MCF 10A (cell line): ENCODE results near the gene CATSPERB. TPM values are rescaled to one million over a fixed set of nuclear protein-coding genes. Genes with fewer than 3 reads are reported as not detected.
"Not testable (repeated sequence)": the region's sequence is repeated elsewhere in the genome, so short reads cannot be mapped to it uniquely, and the experiment has no call there.

Source experiments
- BruUV-seq: library from RNA; stranded (reverse); fragments of 400-500 nt; replicated peaks from 2 replicates; lab custom pipeline; 2021; lab: Mats Ljungman, UMichigan
- CTCF ChIA-PET: fragments of 300-600 bp; sonication (Branson Sonifier 250); formaldehyde crosslinking; extraction: SDS; loops from one replicate; lab custom pipeline; 2021; ENCODE audit warnings: antibody characterized with exemption, inconsistent platforms; lab: Yijun Ruan, JAX
- POLR2A ChIA-PET: fragments of 300-600, 350-650 bp; sonication (Branson Sonifier 250); formaldehyde crosslinking; extraction: SDS; loops from one replicate; lab custom pipeline; 2020; ENCODE audit warnings: antibody characterized with exemption, inconsistent platforms; lab: Yijun Ruan, JAX
- DNase-seq: peaks from one replicate; pipeline ENCODE4 v3.0.0-alpha.2; 2018; ENCODE audit not compliant: unreplicated experiment
- H3K27ac Mint-ChIP-seq: one replicate; pipeline ENCODE4 v1.8.0; 2022; ENCODE audit warnings: mild to moderate bottlenecking, low read depth, mixed read lengths; ENCODE audit not compliant: unreplicated experiment
- H3K27me3 Mint-ChIP-seq: one replicate; pipeline ENCODE4 v1.8.0; 2022; ENCODE audit warnings: mixed read lengths; ENCODE audit not compliant: insufficient read depth, unreplicated experiment
- H3K36me3 Mint-ChIP-seq: one replicate; pipeline ENCODE4 v1.8.0; 2022; ENCODE audit warnings: mild to moderate bottlenecking, moderate library complexity, mixed read lengths; ENCODE audit not compliant: insufficient read depth, unreplicated experiment
- H3K4me1 Mint-ChIP-seq: one replicate; pipeline ENCODE4 v1.8.0; 2022; ENCODE audit warnings: mixed read lengths; ENCODE audit not compliant: insufficient read depth, unreplicated experiment
- H3K4me3 Mint-ChIP-seq: one replicate; pipeline ENCODE4 v1.8.0; 2022; ENCODE audit warnings: mild to moderate bottlenecking, moderate library complexity, mixed read lengths; ENCODE audit not compliant: unreplicated experiment
- H3K9me3 Mint-ChIP-seq: one replicate; pipeline ENCODE4 v1.8.0; 2022; ENCODE audit warnings: mixed read lengths; ENCODE audit not compliant: unreplicated experiment
- CTCF ChIP-seq: fragments of 200-600 bp; IDR thresholded peaks from one replicate; pipeline ENCODE4 v1.8.0; 2022; ENCODE audit warnings: antibody characterized with exemption, mild to moderate bottlenecking; ENCODE audit not compliant: unreplicated experiment
- intact Hi-C: fragments of 100-400 bp; cut with micrococcal nuclease; formaldehyde crosslinking; loops from 2 replicates; pipeline ENCODE4 v1.14.1; 2022
- total RNA-seq: library from RNA; stranded (reverse); gene quantifications from 2 replicates; pipeline ENCODE4 v1.2.3, GENCODE V29; 2022

The CATSPERB gene
- total RNA-seq, 1 experiment from 2014 or later, result 1.1 TPM

GRCh38 chr14:91548108-91548507, 183.8 kb downstream of the CATSPERB start:
- Mint-ChIP-seq H3K36me3 (no peaks in the 10 kb centered on the region), H3K27ac (no peak overlapping the region), H3K9me3 (no peaks in the 10 kb centered on the region), H3K27me3 (no peaks in the 10 kb centered on the region), H3K4me1 (no peaks in the 10 kb centered on the region), H3K4me3 (no peak overlapping the region)
- no peak for TF ChIP-seq CTCF
- intact Hi-C loops, result no loop called here
- ChIA-PET CTCF (no interaction called here), POLR2A (no interaction called here)
- DNase-seq, result no peak
- no TSS peak for BruUV-seq

GRCh38 chr14:91545946-91546716, 185.8 kb downstream of the CATSPERB start:
- Mint-ChIP-seq H3K27ac (no peak overlapping the region), H3K4me3 (no peak overlapping the region), H3K9me3 (peaks cover 14% of the 10 kb centered on the region), H3K27me3 (no peaks in the 10 kb centered on the region), H3K4me1 (no peaks in the 10 kb centered on the region), H3K36me3 (no peaks in the 10 kb centered on the region)
- POLR2A ChIA-PET, result no interaction called here
- peak; percentile 35 for DNase-seq
- no peak for TF ChIP-seq CTCF
- CTCF ChIA-PET, result no interaction called here
- intact Hi-C loops, result no loop called here
- BruUV-seq, result no TSS peak

- Mint-ChIP-seq H3K9me3 (peaks cover 19% of the 10 kb centered on the region), H3K4me3 (no peak overlapping the region), H3K36me3 (no peaks in the 10 kb centered on the region), H3K4me1 (no peaks in the 10 kb centered on the region), H3K27ac (peak overlapping the region; percentile 16), H3K27me3 (no peaks in the 10 kb centered on the region)
- BruUV-seq, result no TSS peak
- TF ChIP-seq CTCF, result no peak
- intact Hi-C loops, result no loop called here
- POLR2A ChIA-PET, result interaction anchor here (0.6 kb wide), 1 partner anchor 828 kb away, joined by 3 read pairs; no protein-coding TSS in a partner anchor
- CTCF ChIA-PET, result no interaction called here
- DNase-seq, result no peak
Measured at GRCh38 chr14:91545204-91545603, 186.7 kb downstream of the CATSPERB start.

GRCh38 chr14:91536327-91536726, 195.6 kb downstream of the CATSPERB start:
- H3K4me3 Mint-ChIP-seq, result no peak overlapping the region
- no peaks in the 10 kb centered on the region for H3K36me3 Mint-ChIP-seq
- no peak for DNase-seq
- BruUV-seq, result no TSS peak
- peaks cover 14% of the 10 kb centered on the region for H3K9me3 Mint-ChIP-seq
- H3K4me1 Mint-ChIP-seq, result no peaks in the 10 kb centered on the region
- intact Hi-C loops, result no loop called here
- H3K27me3 Mint-ChIP-seq, result no peaks in the 10 kb centered on the region
- ChIA-PET CTCF (no interaction called here), POLR2A (no interaction called here)
- no peak for TF ChIP-seq CTCF
- no peak overlapping the region for H3K27ac Mint-ChIP-seq

- BruUV-seq, DNase-seq, H3K36me3 Mint-ChIP-seq, H3K4me1 Mint-ChIP-seq, H3K27me3 Mint-ChIP-seq, intact Hi-C loops, H3K4me3 Mint-ChIP-seq, H3K9me3 Mint-ChIP-seq, H3K27ac Mint-ChIP-seq, POLR2A ChIA-PET: not testable (repeated sequence)
- CTCF ChIA-PET, result interaction anchor here (0.6 kb wide), 1 partner anchor 148 kb away, joined by 4 read pairs; no protein-coding TSS in a partner anchor
Measured at GRCh38 chr14:91534059-91534458, 197.8 kb downstream of the CATSPERB start.
